PC-9 (cell line): Measurements from ENCODE around the gene PLD5. TPM values are rescaled to one million over a fixed set of nuclear protein-coding genes. Genes with fewer than 3 reads are reported as not detected.

Source experiments
- BruUV-seq: library from RNA; stranded (reverse); fragments of 400-500 nt; replicated peaks from 2 replicates; lab custom pipeline; 2021; lab: Mats Ljungman, UMichigan
- CTCF ChIA-PET: fragments of 300-600 bp; sonication (Branson Sonifier 250); formaldehyde crosslinking; loops from one replicate; lab custom pipeline; 2022; ENCODE audit warnings: antibody characterized with exemption; lab: Charles Lee
- POLR2A ChIA-PET: fragments of 300-600 bp; sonication (Branson Sonifier 250); formaldehyde crosslinking; loops from one replicate; lab custom pipeline; 2022; ENCODE audit warnings: antibody characterized with exemption; ENCODE audit not compliant: unreplicated experiment; lab: Charles Lee
- DNase-seq, 2 experiments: peaks; one replicate each; pipeline versions ENCODE4 v3.0.0 to v3.0.0-alpha.2; 2015 to 2022; ENCODE audit warnings: mixed read lengths in 1 of 2
- H2AFZ ChIP-seq: fragments of 200-600 bp; sonication (generic); 2 replicates; pipeline ENCODE4 v1.8.1; 2017; ENCODE audit warnings: antibody characterized with exemption
- H3F3A ChIP-seq: fragments of 200-600 bp; sonication (generic); 2 replicates; pipeline ENCODE4 v1.8.1; 2017; ENCODE audit warnings: antibody characterized with exemption, mild to moderate bottlenecking, low read depth; ENCODE audit not compliant: insufficient read depth
- H3K27ac ChIP-seq: fragments of 200-600 bp; sonication (generic); 2 replicates; pipeline ENCODE4 v1.6.1; 2016; ENCODE audit warnings: mixed run types
- H3K27me3 ChIP-seq: fragments of 200-600 bp; sonication (generic); 2 replicates; pipeline ENCODE4 v1.6.1; 2016; ENCODE audit warnings: low read depth, mixed run types; ENCODE audit not compliant: insufficient read depth
- H3K36me3 ChIP-seq: fragments of 200-600 bp; sonication (generic); 2 replicates; pipeline ENCODE4 v1.6.1; 2016; ENCODE audit warnings: low read depth, mixed run types
- H3K4me1 ChIP-seq: fragments of 200-600 bp; sonication (generic); replicated peaks from 2 replicates; pipeline ENCODE4 v1.6.1; 2016; ENCODE audit warnings: mixed run types; ENCODE audit not compliant: insufficient read depth
- H3K4me2 ChIP-seq: fragments of 200-600 bp; sonication (generic); 2 replicates; pipeline ENCODE4 v1.6.1; 2017; ENCODE audit warnings: mixed run types
- H3K4me3 ChIP-seq: fragments of 200-600 bp; sonication (generic); 2 replicates; pipeline ENCODE4 v1.6.1; 2016; ENCODE audit warnings: mixed run types
- H3K79me2 ChIP-seq: fragments of 200-600 bp; sonication (generic); 2 replicates; pipeline ENCODE4 v1.6.1; 2017; ENCODE audit warnings: low read depth, mixed run types
- H3K9me2 ChIP-seq: fragments of 200-600 bp; sonication (generic); 2 replicates; pipeline ENCODE4 v1.8.1; 2017; ENCODE audit warnings: mild to moderate bottlenecking; ENCODE audit not compliant: insufficient read depth
- H3K9me3 ChIP-seq: fragments of 200-600 bp; sonication (generic); 2 replicates; pipeline ENCODE4 v1.8.1; 2016; ENCODE audit warnings: low read depth; ENCODE audit not compliant: insufficient read depth
- H4K20me1 ChIP-seq: fragments of 200-600 bp; sonication (generic); 2 replicates; pipeline ENCODE4 v1.8.1; 2017; ENCODE audit not compliant: insufficient read depth
- CTCF ChIP-seq: fragments of 200-600 bp; sonication (generic); conservative IDR thresholded peaks from 2 replicates; pipeline ENCODE4 v1.6.1; 2017; ENCODE audit warnings: mixed run types, antibody characterized with exemption, mild to moderate bottlenecking, moderate library complexity
- EZH2 ChIP-seq: fragments of 200-600 bp; sonication (generic); IDR thresholded peaks from 2 replicates; pipeline ENCODE4 v1.8.0; 2017; ENCODE audit warnings: antibody characterized with exemption, low read depth
- intact Hi-C: fragments of 100-400 bp; cut with micrococcal nuclease; formaldehyde crosslinking; loops from one replicate; pipeline ENCODE4 v1.10.0; 2022; ENCODE audit not compliant: unreplicated experiment
- total RNA-seq: library from RNA; stranded (reverse); gene quantifications from 2 replicates; pipeline ENCODE4 v1.2.3, GENCODE V29; 2021

The PLD5 gene
- total RNA-seq, 1 experiment from 2014 or later: not detected

- no TSS peak for BruUV-seq
- Histone ChIP-seq H3K9me2 (no peaks in the 10 kb centered on the region), H3K27me3 (no peaks in the 10 kb centered on the region), H3K27ac (no peak overlapping the region), H3F3A (no peaks in the 10 kb centered on the region), H3K79me2 (no peaks in the 10 kb centered on the region), H3K4me2 (no peak overlapping the region), H2AFZ (no peak overlapping the region), H3K9me3 (no peaks in the 10 kb centered on the region), H4K20me1 (no peaks in the 10 kb centered on the region), H3K4me1 (no peaks in the 10 kb centered on the region), H3K36me3 (no peaks in the 10 kb centered on the region), H3K4me3 (no peak overlapping the region)
- ChIA-PET POLR2A (no interaction called here), CTCF (no interaction called here)
- no peak for TF ChIP-seq EZH2
- TF ChIP-seq CTCF: no peak
- intact Hi-C loops: no loop called here
- DNase-seq: no peak
Measured at GRCh38 chr1:242544071-242544470, 19.6 kb upstream of the PLD5 start.

- no peak overlapping the region for H3K4me2 ChIP-seq
- no TSS peak for BruUV-seq
- no peaks in the 10 kb centered on the region for H3K4me1 ChIP-seq
- no peaks in the 10 kb centered on the region for H3K9me2 ChIP-seq
- intact Hi-C loops: no loop called here
- no peaks in the 10 kb centered on the region for H3K79me2 ChIP-seq
- ChIA-PET POLR2A (no interaction called here), CTCF (no interaction called here)
- no peak overlapping the region for H2AFZ ChIP-seq
- H4K20me1 ChIP-seq: no peaks in the 10 kb centered on the region
- no peaks in the 10 kb centered on the region for H3K27me3 ChIP-seq
- H3K36me3 ChIP-seq: no peaks in the 10 kb centered on the region
- H3K9me3 ChIP-seq: no peaks in the 10 kb centered on the region
- no peaks in the 10 kb centered on the region for H3F3A ChIP-seq
- H3K27ac ChIP-seq: no peak overlapping the region
- TF ChIP-seq EZH2: no peak
- TF ChIP-seq CTCF: no peak
- H3K4me3 ChIP-seq: no peak overlapping the region
- DNase-seq: no peak
Measured at GRCh38 chr1:242542271-242542670, 17.8 kb upstream of the PLD5 start.

- no peak overlapping the region for H2AFZ ChIP-seq
- CTCF ChIA-PET: no interaction called here
Measured at GRCh38 chr1:242535986-242536385, 11.5 kb upstream of the PLD5 start.

More at GRCh38 chr1:242535986-242536385, 11.5 kb upstream of the PLD5 start:
- no peaks in the 10 kb centered on the region for H3K4me1 ChIP-seq
- H3K9me2 ChIP-seq: no peaks in the 10 kb centered on the region
- no peaks in the 10 kb centered on the region for H3K9me3 ChIP-seq
- H3K27ac ChIP-seq: no peak overlapping the region
- no TSS peak for BruUV-seq
- no peaks in the 10 kb centered on the region for H3K79me2 ChIP-seq
- no peaks in the 10 kb centered on the region for H3K27me3 ChIP-seq
- no peak overlapping the region for H3K4me2 ChIP-seq
- POLR2A ChIA-PET: no interaction called here
- intact Hi-C loops: no loop called here
- H3F3A ChIP-seq: no peaks in the 10 kb centered on the region
- no peak overlapping the region for H3K4me3 ChIP-seq
- H3K36me3 ChIP-seq: no peaks in the 10 kb centered on the region
- DNase-seq: no peak
- TF ChIP-seq EZH2 (no peak), CTCF (no peak)
- H4K20me1 ChIP-seq: no peaks in the 10 kb centered on the region
